Inflammatory macrophage treated with lipopolysaccharide for 1 hour (primary cell): ENCODE data around the gene CREBRF.
"Not testable (repeated sequence)": the region's sequence is repeated elsewhere in the genome, so short reads cannot be mapped to it uniquely, and the experiment has no call there.

Source experiments
- DNase-seq, 2 donors: peaks; one replicate each; pipeline ENCODE4 v3.0.0-alpha.2; 2020 to 2022

CREBRF gene, protein sequence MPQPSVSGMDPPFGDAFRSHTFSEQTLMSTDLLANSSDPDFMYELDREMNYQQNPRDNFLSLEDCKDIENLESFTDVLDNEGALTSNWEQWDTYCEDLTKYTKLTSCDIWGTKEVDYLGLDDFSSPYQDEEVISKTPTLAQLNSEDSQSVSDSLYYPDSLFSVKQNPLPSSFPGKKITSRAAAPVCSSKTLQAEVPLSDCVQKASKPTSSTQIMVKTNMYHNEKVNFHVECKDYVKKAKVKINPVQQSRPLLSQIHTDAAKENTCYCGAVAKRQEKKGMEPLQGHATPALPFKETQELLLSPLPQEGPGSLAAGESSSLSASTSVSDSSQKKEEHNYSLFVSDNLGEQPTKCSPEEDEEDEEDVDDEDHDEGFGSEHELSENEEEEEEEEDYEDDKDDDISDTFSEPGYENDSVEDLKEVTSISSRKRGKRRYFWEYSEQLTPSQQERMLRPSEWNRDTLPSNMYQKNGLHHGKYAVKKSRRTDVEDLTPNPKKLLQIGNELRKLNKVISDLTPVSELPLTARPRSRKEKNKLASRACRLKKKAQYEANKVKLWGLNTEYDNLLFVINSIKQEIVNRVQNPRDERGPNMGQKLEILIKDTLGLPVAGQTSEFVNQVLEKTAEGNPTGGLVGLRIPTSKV

GRCh38 chr5:173055983-173056782, at the start of gene CREBRF:
TSS of gene CREBRF (plus strand) at chr5:173056352. CDS start at chr5:173080776, 24,424 bp downstream.
- DNase-seq: peak; percentile 94 to 96

- DNase-seq: peak in 1 of 2 donors; percentile 52
Measured at GRCh38 chr5:173010021-173010420, 46.1 kb upstream of the CREBRF start.

DNA sequence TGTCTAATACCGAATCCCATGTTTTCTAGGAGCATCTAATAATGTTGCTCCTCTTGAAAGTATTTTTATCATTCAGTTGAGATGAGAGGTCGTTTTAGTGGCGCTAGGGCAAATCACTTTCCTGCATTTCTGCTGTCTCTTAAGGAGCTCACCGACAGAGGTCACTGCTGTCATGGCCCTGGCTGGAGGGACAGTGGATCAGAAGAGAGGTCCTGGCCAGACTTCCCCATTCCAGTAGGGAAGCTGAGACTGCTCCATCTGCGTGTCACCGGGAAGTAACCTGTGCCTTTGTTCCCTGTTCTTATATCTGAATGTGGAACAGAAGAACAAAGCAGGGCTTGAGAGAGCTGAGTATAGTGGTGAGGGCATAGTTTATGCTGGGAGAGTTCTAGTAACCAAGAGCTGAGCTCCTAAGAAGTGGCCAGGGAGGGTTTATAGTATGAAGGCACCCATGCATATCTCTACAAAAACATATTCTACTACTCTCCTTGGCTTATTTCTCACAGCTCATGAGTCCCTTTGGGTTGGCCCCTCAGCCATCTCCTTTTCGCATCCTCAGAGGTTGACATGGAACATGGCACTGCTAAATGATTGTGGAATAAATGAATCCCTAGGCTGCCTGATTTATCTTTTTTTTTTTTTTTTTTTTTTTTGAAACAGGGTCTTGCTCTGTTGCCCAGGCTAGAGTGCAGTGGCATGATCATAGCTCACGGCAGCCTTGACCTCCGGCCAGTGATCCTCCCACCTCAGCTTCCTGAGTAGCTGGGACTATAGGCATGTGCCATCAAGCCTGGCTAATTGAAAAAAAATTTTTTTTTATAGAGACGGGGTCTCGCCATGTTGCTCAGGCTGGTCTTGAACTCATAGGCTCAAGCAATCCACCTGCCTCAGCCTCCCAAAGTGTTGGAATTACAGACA, 45.3 kb upstream of the CREBRF start:
- DNase-seq: peak; percentile 66 to 73

DNA sequence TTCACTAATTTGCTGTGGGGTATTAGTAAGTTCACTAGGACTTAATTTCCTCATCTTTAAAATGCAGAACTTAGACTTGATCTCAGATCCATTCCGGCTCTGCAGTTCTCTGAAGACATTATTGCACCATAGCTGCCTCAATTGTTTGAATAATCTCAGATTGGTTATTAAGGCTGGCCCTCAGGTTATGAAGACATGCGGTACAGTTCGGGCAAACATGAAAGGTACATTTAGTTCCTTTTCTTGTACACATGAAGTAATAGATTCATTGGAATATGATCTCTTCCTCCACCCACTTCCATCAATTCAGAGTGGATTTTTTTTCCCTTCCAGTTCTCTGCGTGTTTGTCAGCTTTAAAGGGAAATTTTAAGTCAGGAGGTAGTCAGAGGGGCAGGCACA, 44.6 kb upstream of the CREBRF start:
- DNase-seq: peak; percentile 52 to 69

- DNase-seq: peak; percentile 34 to 56
Measured at GRCh38 chr5:173012882-173013281, 43.3 kb upstream of the CREBRF start.

DNA sequence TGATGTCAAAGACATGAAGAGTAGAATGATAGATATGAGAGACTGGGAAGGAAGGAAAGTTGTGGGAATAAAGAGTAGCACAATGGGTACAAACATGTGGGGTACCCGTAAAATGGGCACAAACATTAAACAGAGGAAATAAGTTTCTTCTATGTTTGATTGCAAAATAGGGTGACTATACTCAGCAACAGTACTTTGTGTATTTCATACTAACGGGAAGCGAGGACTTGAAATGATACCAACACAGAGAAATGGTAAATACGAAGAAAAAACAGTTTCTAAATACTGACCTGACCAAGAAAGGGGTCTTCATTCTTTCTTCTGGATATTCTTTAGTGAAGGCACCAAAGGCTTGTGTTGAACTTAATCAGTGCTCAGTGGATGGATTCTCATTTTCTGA, 41.5 kb upstream of the CREBRF start:
- DNase-seq: peak; percentile 71 to 73

- no peak for DNase-seq
Measured at GRCh38 chr5:173015192-173015591, 41.0 kb upstream of the CREBRF start.

- DNase-seq: no peak
Measured at GRCh38 chr5:173015598-173016455, 40.3 kb upstream of the CREBRF start.

DNA sequence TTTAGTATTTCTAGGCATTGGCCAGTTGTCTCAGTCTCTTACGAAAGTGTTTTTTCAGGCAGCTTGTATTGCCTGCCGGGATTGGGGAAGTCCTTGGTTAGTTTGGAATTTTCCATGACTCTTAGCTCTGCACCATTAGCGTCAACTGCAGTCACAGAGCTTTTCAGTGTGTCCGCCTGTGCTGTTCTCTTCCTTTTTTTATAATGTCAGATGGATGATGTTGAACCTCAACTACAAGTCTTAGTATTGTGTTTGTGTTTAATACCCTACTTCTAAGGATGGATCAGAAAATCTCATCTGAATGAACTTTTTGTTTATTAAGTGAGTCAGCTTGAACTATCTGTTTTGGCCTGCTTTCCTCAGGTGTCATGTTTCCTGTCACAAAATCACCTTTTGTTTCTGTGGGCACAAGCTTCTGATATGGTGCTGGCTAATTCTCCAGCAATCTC, 39.5 kb upstream of the CREBRF start:
- DNase-seq: peak; percentile 90 to 95

DNA sequence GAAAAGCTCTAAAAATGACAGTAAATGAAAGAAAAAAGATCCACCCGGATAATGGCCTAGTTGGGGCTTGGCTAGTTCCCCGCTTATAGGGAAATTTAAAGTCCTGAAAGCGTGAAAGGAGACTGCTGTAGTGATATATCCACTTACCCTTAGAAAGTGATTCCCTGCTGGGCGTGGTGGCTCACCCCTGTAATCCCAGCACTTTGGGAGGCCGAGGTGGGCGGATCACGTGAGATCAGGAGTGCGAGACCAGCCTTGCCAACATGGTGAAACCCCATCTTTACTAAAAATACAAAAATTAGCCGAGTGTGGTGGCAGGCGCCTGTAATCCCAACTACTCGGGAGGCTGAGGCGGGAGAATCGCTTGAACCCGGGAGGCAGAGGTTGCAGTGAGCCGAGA, 39.1 kb upstream of the CREBRF start:
- DNase-seq: not testable (repeated sequence)

DNA sequence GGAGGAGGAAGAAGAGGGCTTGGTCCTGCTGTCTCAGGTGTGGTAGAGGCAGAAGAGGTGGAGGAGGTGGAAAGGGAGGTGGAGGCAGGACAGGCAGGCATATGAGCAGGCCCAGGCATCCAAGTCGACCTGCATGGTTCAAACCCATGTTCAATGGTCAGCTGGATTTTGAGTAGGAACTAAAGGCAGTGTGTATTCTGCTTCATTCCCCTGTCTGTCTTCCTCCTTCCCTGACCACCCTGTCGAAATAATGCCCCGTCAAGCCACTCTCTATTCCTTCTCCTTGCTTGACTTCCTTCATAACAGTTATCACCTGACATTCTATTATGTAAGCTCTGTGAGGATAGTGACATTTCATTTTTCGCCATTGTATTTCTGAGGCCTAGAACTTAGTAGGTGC, 37.8 kb upstream of the CREBRF start:
- DNase-seq: peak; percentile 63 to 79

- no peak for DNase-seq
Measured at GRCh38 chr5:173020154-173020581, 36.0 kb upstream of the CREBRF start.

- DNase-seq: no peak
Measured at GRCh38 chr5:173020643-173021042, 35.5 kb upstream of the CREBRF start.

DNA sequence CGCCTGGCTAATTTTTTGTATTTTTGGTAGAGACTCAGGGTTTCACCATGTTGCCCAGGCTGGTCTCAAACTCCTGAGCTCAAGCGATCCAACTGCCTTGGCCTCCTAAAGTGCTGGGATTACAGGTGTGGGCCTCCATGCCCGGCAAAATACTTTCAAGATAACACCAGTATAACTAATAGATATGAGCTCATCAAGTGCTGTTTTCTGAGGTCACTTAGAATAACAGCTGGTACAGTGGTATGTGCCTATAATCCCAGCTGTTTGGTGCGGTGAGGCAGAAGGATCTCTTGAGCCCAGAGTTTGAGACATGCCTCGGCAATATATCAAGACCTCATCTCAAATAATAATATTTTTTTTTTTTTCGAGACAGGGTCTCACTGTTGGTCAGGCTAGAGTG, 30.5 kb upstream of the CREBRF start:
- DNase-seq: no peak

- DNase-seq: no peak
Measured at GRCh38 chr5:173027905-173028304, 28.2 kb upstream of the CREBRF start.

DNA sequence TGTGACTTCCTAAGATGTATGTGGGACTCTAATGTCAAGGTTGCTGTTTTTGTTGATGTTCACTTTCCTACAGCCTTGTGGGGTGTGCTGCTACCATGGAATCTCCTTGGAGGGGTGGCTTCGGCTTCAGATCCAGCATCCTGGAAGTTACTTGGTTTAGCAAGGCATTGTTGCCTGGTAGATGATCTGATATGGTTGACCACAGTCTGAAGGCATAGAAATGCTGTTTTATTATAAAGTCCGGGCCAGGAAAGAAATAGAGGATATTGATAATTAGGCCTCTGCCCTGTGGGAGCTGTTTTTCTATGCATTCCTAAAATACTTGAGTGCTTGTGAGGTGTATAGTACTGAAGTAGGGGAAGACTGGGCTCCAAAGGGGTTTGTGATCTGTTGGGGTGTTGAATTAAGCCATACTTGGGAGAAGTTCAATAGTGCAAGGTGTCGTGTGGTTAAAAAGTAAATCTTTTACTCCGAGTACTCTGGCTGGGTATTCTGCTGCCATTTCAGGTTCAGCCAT, 27.3 kb upstream of the CREBRF start:
- DNase-seq: no peak

DNA sequence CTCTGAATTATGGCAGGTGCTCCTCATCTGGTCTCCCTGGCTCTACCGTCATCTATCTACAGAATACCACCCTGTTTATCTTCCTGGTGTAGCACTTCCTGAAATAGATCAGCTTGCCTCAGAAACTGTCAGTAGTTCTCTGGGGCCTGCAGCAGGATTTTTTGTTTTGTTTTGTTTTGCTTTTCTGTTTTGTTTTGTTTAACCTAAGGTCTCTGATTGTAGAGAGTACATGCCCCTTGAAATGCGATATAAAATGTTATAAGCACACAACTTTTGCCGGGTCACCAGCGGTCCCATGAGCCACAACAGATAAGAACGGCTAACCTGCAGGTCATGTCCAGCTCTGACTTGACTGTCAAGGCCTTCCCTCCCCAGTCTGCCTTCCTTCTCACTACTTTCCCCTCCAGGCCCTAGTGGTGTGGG, 26.6 kb upstream of the CREBRF start:
- no peak for DNase-seq

DNA sequence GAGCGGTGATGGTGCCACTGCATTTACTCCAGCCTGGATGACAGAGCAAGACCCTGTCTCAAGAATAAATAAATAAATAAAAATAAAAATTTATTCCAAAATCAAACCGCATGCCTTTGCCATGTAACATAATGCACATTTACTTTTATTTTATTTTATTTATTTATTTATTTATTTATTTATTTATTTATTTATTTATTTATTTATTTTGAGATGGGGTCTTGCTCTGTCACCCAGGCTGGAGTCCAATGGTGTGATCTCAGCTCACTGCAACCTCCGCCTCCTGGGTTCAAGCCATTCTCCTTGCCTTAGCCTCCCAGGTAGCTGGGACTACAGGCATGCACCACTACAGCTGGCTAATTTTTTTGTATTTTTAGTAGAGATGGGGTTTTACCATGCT, 24.1 kb upstream of the CREBRF start:
- not testable (repeated sequence) for DNase-seq

DNA sequence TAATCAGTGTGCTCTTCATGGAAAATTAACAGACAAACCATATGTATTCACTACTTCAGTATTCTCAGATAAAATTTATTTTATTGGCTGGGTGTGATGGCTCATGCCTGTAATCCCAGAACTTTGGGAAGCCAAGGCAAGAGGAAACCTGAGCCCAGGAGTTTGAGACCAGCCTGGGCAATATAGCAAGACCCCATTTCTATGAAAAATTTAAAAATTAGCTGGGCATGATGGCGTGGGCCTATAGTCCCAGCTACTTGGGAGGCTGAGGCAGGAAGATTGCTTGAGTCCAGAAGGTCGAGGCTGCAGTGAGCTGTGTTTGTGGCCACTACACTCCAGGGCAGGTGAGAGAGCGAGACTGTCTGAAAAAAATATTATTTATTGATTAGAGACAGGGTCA, 23.4 kb upstream of the CREBRF start:
- no peak for DNase-seq

GRCh38 chr5:173033923-173034322, 22.2 kb upstream of the CREBRF start:
- no peak for DNase-seq
